ENCODE measurements around the gene CTXN1.

- TF ChIP-seq CTCF (IDR thresholded peaks at IDR 0.05; ENCODE audit: insufficient read depth, low read length, poor library complexity, severe bottlenecking) (no peak), EZH2phosphoT487 (conservative IDR thresholded peaks at IDR 0.05; ENCODE audit: low read length) (no peak)
Observed at GRCh38 chr19:7932276-7932929, 6.5 kb upstream of the CTXN1 start.
